Measurements from ENCODE around the gene RBMS1.

GRCh38 chr2:160490733-160491685 is 2.6 kb downstream of the RBMS1 start:
- TF ChIP-seq CTCF (optimal IDR thresholded peaks at IDR 0.05 in 1 of 3, IDR thresholded peaks at IDR 0.05 in 1 of 3, conservative IDR thresholded peaks at IDR 0.05 in 1 of 3; ENCODE audit: extremely low read depth in 1 of 3, insufficient read depth in 2 of 3, low read length in 3 of 3) (no peak), EZH2 (IDR thresholded peaks at IDR 0.05; ENCODE audit: low read length) (no peak)

Data from keratinocyte (primary cell).